Myocyte (in vitro differentiated cells): ENCODE results near the gene WRAP73. TPM values are rescaled to one million over a fixed set of nuclear protein-coding genes. Genes with fewer than 3 reads are reported as not detected.
"Not testable (repeated sequence)": the region's sequence is repeated elsewhere in the genome, so short reads cannot be mapped to it uniquely, and the experiment has no call there.

Experiments
- DNase-seq: peaks from one replicate; pipeline ENCODE4 v3.0.0-alpha.2; 2012; ENCODE audit warnings: low read depth
- total RNA-seq: library from RNA; depleted of rRNA; stranded (reverse); fragments of >200 nt; gene quantifications from 2 replicates; pipeline ENCODE4 v1.2.3, GENCODE V29; 2014

Gene WRAP73
- total RNA-seq, 1 donor from 2014 or later: 25.8 TPM

DNA sequence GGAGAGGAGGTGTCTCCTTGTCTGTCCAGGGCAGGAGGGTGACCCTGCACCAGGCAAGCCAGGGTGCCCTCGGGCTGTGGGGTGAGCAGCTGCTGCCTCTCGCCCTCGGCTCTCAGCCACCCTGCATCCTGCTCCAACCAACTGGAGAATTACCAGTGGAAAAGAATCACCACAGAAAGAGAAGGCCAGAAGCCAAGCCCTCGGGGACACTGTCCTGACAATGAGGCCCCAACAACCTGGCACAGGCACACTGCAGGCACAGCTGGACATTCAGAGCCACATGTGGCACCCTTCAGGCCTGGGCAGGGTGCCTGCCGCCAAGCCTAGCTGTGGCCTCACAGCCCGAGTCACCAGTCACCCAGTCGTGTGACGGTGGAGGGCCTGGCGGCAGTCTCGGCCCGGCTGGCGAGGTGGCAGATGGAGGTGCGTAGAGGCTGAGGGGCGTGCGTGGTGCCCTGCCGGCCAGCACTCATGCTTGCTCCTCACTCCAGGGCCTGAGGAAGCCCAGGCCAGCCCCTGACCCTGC lies 50.6 kb downstream of the WRAP73 start:
- DNase-seq: peak; percentile 62

GRCh38 chr1:3598522-3599285 lies 51.2 kb downstream of the WRAP73 start:
- no peak for DNase-seq

DNA sequence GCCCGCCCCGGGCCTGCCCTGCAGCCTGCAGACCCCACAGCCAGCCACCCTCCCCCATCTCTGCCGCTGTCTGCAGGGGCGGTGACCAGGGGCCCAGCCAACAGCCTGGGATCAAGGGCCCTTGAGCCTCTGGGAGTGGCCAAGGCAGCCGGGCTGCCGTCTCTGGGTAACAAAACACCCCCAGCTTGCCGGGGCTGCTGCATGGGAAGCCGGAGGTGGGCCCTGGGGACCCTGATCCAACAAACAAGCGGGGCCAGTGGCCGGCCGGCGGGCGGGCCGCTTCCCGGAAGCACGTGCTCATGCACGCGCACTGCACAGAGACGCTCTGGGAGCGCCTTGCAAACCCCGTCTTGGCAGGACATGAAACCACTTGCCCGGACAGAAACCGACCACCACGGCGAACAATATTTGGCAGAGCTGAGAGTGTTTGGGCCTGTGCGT lies 51.8 kb downstream of the WRAP73 start:
- DNase-seq: no peak

DNA sequence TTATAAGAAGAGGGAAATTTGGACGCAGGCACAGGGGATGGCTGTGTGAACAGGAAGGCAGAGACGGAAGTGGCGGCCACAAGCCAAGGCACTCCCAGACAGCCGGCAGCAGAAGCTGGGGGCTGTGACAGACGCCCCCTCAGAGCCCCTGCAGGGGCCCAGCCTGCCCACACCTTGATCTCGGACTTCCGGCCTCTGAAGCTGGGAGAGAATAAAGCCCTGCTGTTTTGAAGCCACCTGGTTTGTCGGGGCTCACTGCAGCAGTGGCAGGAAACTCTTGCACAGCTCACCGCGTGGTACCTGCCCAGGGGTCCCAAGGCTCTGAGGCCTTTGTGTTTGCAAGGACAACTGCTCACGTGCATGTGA lies 52.3 kb downstream of the WRAP73 start:
- no peak for DNase-seq

GRCh38 chr1:3596663-3597598 lies 53.0 kb downstream of the WRAP73 start:
- no peak for DNase-seq

DNA sequence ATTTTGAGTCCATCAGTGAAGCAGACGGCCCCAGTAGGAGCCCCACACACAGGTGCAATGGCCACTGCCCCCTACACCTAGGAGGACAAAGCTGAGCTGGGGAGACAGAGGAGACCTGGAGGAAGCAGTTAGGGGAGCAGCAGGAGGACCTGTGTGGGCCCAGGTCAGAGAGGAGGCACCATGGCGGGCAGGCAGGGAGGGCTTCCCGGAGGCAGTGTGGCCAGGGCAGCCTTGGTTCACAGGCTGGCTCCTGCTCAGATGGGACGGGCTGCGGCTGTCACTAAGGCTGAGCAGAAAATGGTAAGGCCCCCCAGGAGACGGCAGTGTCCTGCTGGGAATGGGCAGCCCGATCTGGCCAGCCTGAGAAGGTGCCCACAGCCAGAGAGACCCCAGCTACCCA lies 54.0 kb downstream of the WRAP73 start:
- no peak for DNase-seq

DNA sequence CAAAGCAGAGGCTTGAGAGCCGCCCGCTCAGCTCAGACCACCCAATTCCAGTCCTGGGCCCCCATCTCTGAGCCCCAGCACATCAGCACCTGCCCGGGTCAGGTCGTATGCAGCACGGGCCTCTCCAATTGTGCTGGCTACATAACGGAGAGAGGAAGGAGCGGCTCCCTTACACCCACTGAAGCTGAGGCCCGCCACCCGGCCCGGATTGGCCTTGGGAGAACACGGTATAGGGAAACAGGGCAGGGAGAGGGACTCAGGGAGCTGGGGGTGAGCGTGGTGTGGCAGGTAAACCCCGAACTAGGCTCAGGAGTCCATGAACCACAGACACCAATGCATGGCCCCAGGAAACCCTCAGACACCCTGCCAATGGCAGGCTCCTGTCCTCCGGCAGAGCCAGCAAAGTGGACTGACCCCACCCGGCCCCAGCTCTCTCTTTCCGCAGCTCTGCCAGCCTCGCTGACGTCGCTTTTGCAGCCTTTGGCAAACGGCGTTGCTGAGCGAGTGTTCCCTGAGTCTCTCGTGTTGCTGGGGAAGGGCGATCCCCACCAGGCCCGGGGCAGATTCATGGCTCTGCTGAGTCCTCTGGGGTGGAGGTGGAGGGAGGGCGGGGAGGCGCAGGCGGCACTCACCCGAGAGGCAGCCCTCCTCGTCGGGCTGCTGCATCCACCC lies 55.1 kb downstream of the WRAP73 start:
- no peak for DNase-seq

- no peak for DNase-seq
These were observed 56.2 kb downstream of the WRAP73 start for GRCh38 chr1:3593745-3594144.

DNA sequence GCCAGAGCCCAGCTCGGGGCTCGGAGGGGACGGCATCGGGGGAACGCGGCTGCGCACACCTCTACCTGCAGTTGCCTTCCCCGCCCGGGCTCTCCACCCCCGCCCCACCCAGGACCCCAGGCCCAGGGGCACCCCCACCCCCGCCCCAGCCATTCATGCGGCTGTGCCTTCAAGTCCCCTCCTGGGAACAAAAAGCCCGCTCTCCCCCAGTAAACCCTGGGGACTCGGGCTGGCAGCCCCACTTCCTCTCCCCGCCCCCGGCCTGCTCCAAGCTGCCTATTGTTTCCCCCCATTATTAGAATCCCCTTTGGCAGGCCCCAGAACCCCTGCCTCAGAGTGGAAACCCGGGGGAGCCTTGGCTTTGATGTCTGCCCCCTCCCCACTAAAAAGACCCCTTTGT lies 56.6 kb downstream of the WRAP73 start:
- DNase-seq: no peak

- DNase-seq: no peak
These were observed 58.7 kb downstream of the WRAP73 start for GRCh38 chr1:3590951-3591865.

DNA sequence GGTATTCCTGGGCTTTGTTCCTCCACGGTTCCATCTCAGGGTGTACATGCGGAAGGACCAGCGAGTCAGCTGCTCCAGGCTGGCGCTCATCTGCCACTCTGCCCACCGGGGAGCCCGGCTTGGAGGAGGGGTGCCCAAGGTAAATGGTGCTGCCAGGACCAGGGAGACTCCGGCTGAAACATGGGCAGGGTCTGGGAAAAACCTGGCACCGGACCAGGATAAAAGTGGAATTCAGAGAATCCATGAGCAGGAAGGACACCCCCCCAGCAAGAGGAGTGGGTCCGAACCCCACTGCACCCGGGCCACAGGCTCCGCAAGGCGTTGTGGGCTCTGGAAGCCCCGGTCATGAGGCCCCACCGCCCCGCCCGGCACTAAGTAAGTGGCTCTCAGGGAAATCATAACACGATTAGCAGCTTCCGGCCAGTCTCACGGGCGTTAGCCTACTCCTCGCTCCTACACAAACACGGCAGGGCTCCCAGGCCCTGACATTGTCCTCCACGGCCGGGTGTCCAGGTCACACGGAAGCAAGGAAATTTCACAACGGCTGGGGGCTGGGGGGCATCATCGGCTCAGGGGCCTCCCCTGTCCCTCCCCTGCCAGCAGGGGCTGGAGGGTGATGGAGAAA lies 59.7 kb downstream of the WRAP73 start:
- no peak for DNase-seq

GRCh38 chr1:3588395-3588794 lies 61.5 kb downstream of the WRAP73 start:
- no peak for DNase-seq

- DNase-seq: no peak
These were observed 62.7 kb downstream of the WRAP73 start for GRCh38 chr1:3586986-3587759.

DNA sequence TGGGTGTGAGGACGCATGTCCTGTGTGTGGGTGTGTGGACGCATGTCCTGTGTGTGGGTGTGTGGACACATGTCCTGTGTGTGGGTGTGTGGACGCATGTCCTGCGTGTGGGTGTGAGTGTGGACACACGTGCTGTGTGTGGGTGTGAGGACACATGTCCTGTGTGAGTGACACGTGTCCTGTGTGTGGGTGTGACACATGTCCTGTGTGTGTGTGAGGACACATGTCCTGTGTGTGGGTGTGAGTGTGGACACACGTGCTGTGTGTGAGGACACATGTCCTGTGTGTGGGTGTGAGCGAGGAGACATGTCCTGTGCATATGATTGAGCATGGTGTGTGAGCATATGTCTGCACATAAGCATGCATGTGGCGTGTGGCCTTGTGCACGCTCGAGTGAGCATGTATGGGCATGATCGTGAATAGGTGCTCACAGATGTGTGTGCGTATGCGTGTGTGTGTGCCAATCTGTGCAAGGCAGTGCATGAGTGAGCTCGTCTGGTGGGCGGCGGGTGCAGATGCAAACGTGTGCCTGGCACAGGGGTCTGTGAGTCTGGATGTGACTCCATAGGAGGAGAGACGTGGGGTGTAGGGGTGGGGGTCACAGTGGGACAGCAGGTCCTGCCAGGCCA lies 63.8 kb downstream of the WRAP73 start:
- DNase-seq: no peak

DNA sequence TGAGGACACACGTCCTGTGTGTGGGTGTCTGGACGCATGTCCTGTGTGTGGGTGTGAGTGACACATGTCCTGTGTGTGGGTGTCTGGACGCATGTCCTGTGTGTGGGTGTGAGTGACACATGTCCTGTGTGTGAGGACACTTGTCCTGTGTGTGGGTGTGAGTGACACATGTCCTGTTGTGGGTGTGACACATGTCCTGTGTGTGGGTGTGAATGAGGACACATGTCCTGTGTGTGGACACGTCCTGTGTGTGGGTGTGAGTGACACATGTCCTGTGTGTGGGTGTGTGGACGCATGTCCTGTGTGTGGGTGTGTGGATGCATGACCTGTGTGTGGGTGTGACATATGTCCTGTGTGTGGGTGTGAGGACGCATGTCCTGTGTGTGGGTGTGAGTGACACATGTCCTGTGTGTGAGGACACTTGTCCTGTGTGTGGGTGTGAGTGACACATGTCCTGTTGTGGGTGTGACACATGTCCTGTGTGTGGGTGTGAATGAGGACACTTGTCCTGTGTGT lies 64.5 kb downstream of the WRAP73 start:
- not testable (repeated sequence) for DNase-seq

GRCh38 chr1:3584915-3585314 lies 65.0 kb downstream of the WRAP73 start:
- DNase-seq: no peak

- not testable (repeated sequence) for DNase-seq
These were observed 66.2 kb downstream of the WRAP73 start for GRCh38 chr1:3583751-3584150.

DNA sequence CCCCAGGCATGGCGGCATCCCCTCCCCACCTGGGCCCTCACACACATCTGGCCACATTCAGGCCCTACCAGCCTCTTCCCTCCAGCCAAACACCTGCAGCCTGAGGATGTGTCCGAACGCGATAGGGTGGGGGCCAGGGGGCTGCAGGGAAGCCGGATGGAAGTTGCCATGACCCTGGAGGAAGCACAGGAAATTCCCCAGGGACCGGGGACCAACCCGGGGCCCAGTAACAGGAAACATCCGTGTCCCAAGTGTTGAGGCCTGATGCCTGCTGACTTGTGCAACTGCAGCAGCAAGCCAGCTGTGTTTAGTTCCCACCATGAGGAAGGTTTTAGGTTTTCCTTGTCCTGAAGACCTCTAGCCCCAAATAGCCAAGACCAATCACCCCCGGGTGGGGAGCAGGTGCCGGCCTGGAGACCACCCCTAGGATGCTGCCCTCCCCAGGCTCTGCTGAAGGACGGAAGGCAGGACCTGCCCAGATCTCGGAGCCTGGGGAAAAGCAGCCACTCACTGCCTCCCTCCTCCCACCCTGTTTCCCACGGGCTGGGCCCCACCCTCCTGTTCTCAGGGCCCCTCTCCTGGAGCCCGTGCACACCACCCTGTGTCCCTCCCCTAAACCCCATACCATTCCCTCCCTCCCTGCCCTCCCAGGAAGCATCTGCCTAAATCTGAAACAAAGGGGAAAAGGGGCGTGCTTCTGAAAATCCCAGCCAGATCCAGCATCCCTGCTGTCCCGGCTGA lies 68.4 kb downstream of the WRAP73 start:
- no peak for DNase-seq
